HepG2 (cell line): ENCODE measurements around the gene CAMSAP2. TPM values are rescaled to one million over a fixed set of nuclear protein-coding genes. Genes with fewer than 3 reads are reported as not detected.

Source experiments
- ATAC-seq: fragments of 200-7000 bp; cut with Tn5 transposase; 3 replicates; pipeline ENCODE4 v1.9.1; 2020; ENCODE audit warnings: mild to moderate bottlenecking, moderate library complexity
- BruUV-seq: library from RNA; stranded (reverse); fragments of 400-500 nt; replicated peaks from 2 replicates; lab custom pipeline; 2021; lab: Mats Ljungman, UMichigan
- CTCF ChIA-PET: fragments of 300-600 bp; formaldehyde crosslinking; extraction: SDS; loops from one replicate; lab custom pipeline; 2021; ENCODE audit warnings: low total read pairs, inconsistent platforms, low intra/inter-chr PET ratio; lab: Yijun Ruan, JAX
- POLR2A ChIA-PET: fragments of 350-600 bp; sonication (Branson Sonifier 250); formaldehyde crosslinking; loops from one replicate; lab custom pipeline; 2020; ENCODE audit warnings: antibody characterized with exemption, inconsistent platforms; lab: Yijun Ruan, JAX
- DNase-seq: peaks from one replicate; pipeline ENCODE4 v3.0.0-alpha.2; 2015; ENCODE audit warnings: low spot score
- FAIRE-seq: peaks from 3 replicates; lab custom pipeline; 2011; peaks lifted over from hg19 to GRCh38; lab: Jason Lieb, UNC
- H2AFZ ChIP-seq: one replicate; pipeline ENCODE4 v1.6.1; 2011; ENCODE audit warnings: low read length, inconsistent platforms
- H3K27ac ChIP-seq: fragments of 300-600 bp; 3 replicates; pipeline ENCODE4 v1.8.0; 2011; ENCODE audit warnings: mixed run types, mild to moderate bottlenecking, mixed read lengths, low read length, inconsistent platforms; ENCODE audit not compliant: insufficient read depth; ENCODE audit errors: extremely low read length
- H3K27me3 ChIP-seq, 2 experiments: fragments of 200-600 bp in 1 of 2; 2 replicates in 1 of 2; 3 replicates in 1 of 2; pipeline versions ENCODE4 v1.6.0 to v1.8.0; 2011; ENCODE audit warnings: low read length in 2 of 2, mild to moderate bottlenecking in 2 of 2, moderate library complexity in 2 of 2, inconsistent platforms in 1 of 2; ENCODE audit not compliant: insufficient read depth in 2 of 2, control insufficient read depth in 1 of 2
- H3K36me3 ChIP-seq, 2 experiments: fragments of 200-600 bp in 1 of 2; replicated peaks in 1 of 2; 2 replicates in 1 of 2; 3 replicates in 1 of 2; pipeline versions ENCODE4 v1.5.1 to v1.8.0; 2011; ENCODE audit warnings: low read length in 2 of 2, inconsistent platforms in 1 of 2; ENCODE audit not compliant: insufficient read depth in 2 of 2, control insufficient read depth in 1 of 2
- H3K4me1 ChIP-seq: 2 replicates; pipeline ENCODE4 v1.5.1; 2012; ENCODE audit warnings: low read length, inconsistent platforms; ENCODE audit not compliant: insufficient read depth
- H3K4me2 ChIP-seq: 2 replicates; pipeline ENCODE4 v1.6.0; 2011; ENCODE audit warnings: low read depth, low read length, inconsistent platforms
- H3K4me3 ChIP-seq, 3 experiments: fragments of 200-600 bp in 1 of 3; sonication (generic), shearing (Covaris generic) in 1 of 3; replicated peaks in 1 of 3; 2 replicates each; pipeline ENCODE4 v1.5.1; 2011 to 2016; ENCODE audit warnings: low read length in 3 of 3, inconsistent platforms in 2 of 3, low read depth in 2 of 3, mild to moderate bottlenecking in 2 of 3, control low read depth in 1 of 3, mixed read lengths in 1 of 3; ENCODE audit not compliant: insufficient read depth in 1 of 3
- H3K79me2 ChIP-seq: one replicate; pipeline ENCODE4 v1.6.1; 2011; ENCODE audit warnings: low read length, inconsistent platforms; ENCODE audit not compliant: insufficient read depth
- H3K9ac ChIP-seq: 2 replicates; pipeline ENCODE4 v1.6.0; 2011; ENCODE audit warnings: mild to moderate bottlenecking, low read depth, low read length, inconsistent platforms; ENCODE audit not compliant: insufficient read depth
- H3K9me3 ChIP-seq: 2 replicates; pipeline ENCODE4 v1.5.1; 2012; ENCODE audit warnings: mild to moderate bottlenecking, low read length
- H4K20me1 ChIP-seq: 2 replicates; pipeline ENCODE4 v1.6.0; 2011; ENCODE audit warnings: inconsistent platforms, mild to moderate bottlenecking, low read length, moderate library complexity; ENCODE audit not compliant: insufficient read depth
- BRCA1 ChIP-seq: sonication (generic); formaldehyde crosslinking; IDR thresholded peaks from 2 replicates; pipeline ENCODE4 v1.4.0; 2020; ENCODE audit warnings: missing genetic modification reagents
- CEBPZ ChIP-seq: IDR thresholded peaks from 2 replicates; pipeline ENCODE4 v1.6.1; 2012; ENCODE audit warnings: low read length, improper control_type of control experiment
- EZH2 ChIP-seq: conservative IDR thresholded peaks from 2 replicates; pipeline ENCODE4 v1.6.1; 2012; ENCODE audit warnings: mild to moderate bottlenecking, low read depth, low read length, moderate library complexity
- GATAD2A ChIP-seq: IDR thresholded peaks from 2 replicates; pipeline ENCODE4 v1.6.1; 2016
- HMG20A ChIP-seq: IDR thresholded peaks from 2 replicates; pipeline ENCODE4 v1.6.1; 2016; ENCODE audit warnings: borderline replicate concordance
- KDM2A ChIP-seq: sonication (generic); formaldehyde crosslinking; IDR thresholded peaks from 2 replicates; pipeline ENCODE4 v1.4.0; 2020; ENCODE audit warnings: low read depth, missing genetic modification reagents, borderline replicate concordance
- POGZ ChIP-seq: sonication (generic); formaldehyde crosslinking; IDR thresholded peaks from 2 replicates; pipeline ENCODE4 v1.4.0; 2020; ENCODE audit warnings: mild to moderate bottlenecking, missing genetic modification reagents
- STAG1 ChIP-seq: sonication (generic); formaldehyde crosslinking; IDR thresholded peaks from 2 replicates; pipeline ENCODE4 v1.4.0; 2020; ENCODE audit warnings: missing genetic modification reagents
- ZNF142 ChIP-seq: sonication (generic); formaldehyde crosslinking; IDR thresholded peaks from 2 replicates; pipeline ENCODE4 v1.4.0; 2020; ENCODE audit warnings: missing genetic modification reagents
- ZNF333 ChIP-seq: sonication (generic); formaldehyde crosslinking; IDR thresholded peaks from 2 replicates; pipeline ENCODE4 v1.4.0; 2020; ENCODE audit warnings: mild to moderate bottlenecking, missing genetic modification reagents, borderline replicate concordance
- WGBS: methylation state at CpG from one replicate; pipeline ENCODE4 v1.1.6; 2017; ENCODE audit warnings: low lambda C conversion rate; 5-methylcytosine and 5-hydroxymethylcytosine counted together
- in situ Hi-C: cut with HindIII; loops from 2 replicates; pipeline ENCODE4 v1.10.0; 2017; ENCODE audit warnings: low pct_unique_long_range_greater_than_20kb; ENCODE audit not compliant: extremely low pct_ligation_motif_present
- intact Hi-C: fragments of 100-400 bp; cut with micrococcal nuclease; formaldehyde crosslinking; loops from one replicate; pipeline ENCODE4 v1.10.0; 2022; ENCODE audit not compliant: unreplicated experiment
- polyA plus RNA-seq, 8 experiments: library from polyadenylated mRNA; depleted of rRNA in 3 of 8; stranded (reverse) in 7 of 8; unstranded in 1 of 8; fragments of >200 nt; fragmentation: Illumina TruSeq in 4 of 8; extraction: Trizol in 4 of 8; gene quantifications; 2 replicates each; pipeline versions ENCODE4 v1.2.1 to v1.2.3, GENCODE V29; 2011 to 2016; ENCODE audit warnings: low read depth in 4 of 8, missing spikeins in 1 of 8, mixed read lengths in 1 of 8; ENCODE audit not compliant: insufficient read depth in 1 of 8
- total RNA-seq, 5 experiments: library from RNA; depleted of rRNA; stranded (reverse); fragments of >200 nt; fragmentation: Illumina TruSeq; extraction: Trizol; gene quantifications; 2 replicates each; pipeline ENCODE4 v1.2.3, GENCODE V29; 2016; ENCODE audit warnings: low read depth in 1 of 5

The CAMSAP2 gene
- total and polyA plus RNA-seq, 2 of the 13 experiments (the other 11 are each of a cell fraction or from before 2014, with no cell fraction given): 3.4 to 8.2 TPM

- in situ Hi-C loops: no loop called here
- H3K79me2 ChIP-seq: no peaks in the 10 kb centered on the region
- H2AFZ ChIP-seq: no peak overlapping the region
- H3K4me3 ChIP-seq: no peak overlapping the region
- WGBS: 92% methylated on average over 3 of the region's 3 CpGs
- no TSS peak for BruUV-seq
- H3K4me1 ChIP-seq: no peaks in the 10 kb centered on the region
- intact Hi-C loops: loop anchor here (1.0 kb wide), 1 partner anchor 280 kb away; no protein-coding TSS in a partner anchor
- no peak overlapping the region for H3K4me2 ChIP-seq
- ATAC-seq: no peak
- CTCF ChIA-PET: interaction anchor here (0.7 kb wide), 1 partner anchor 216 kb away, joined by 4 read pairs; no protein-coding TSS in a partner anchor
- H3K9me3 ChIP-seq: no peaks in the 10 kb centered on the region
- H3K27me3 ChIP-seq: no peaks in the 10 kb centered on the region
- TF ChIP-seq ZNF333 (CRISPR knock-in tag): no peak
- TF ChIP-seq ZNF142 (CRISPR knock-in tag): no peak
- no peak for TF ChIP-seq POGZ
- no peak for TF ChIP-seq HMG20A (CRISPR knock-in tag)
- TF ChIP-seq BRCA1 (CRISPR knock-in tag): no peak
- TF ChIP-seq EZH2: no peak
- TF ChIP-seq CEBPZ: no peak
- TF ChIP-seq KDM2A: no peak
- no peak for TF ChIP-seq STAG1 (CRISPR knock-in tag)
- TF ChIP-seq GATAD2A (CRISPR knock-in tag): no peak
- TF ChIP-seq, all 625 proteins: peak for 0
- Histone ChIP-seq H3K9ac (no peak overlapping the region), H3K36me3 (peaks cover 1 to 5% of the 10 kb centered on the region in 2 experiments; a peak in 2 of 5 replicates), H3K27ac (no peak overlapping the region), H4K20me1 (no peaks in the 10 kb centered on the region)
- FAIRE-seq (no peak), DNase-seq (no peak)
- POLR2A ChIA-PET: no interaction called here
Observed at GRCh38 chr1:200838676-200839445, 100.2 kb downstream of the CAMSAP2 start.
